DOHH2 (cell line): ENCODE data around the gene ATP6V1G1.

Source experiments
- H3F3A ChIP-seq: fragments of 200-600 bp; sonication (generic), shearing (Covaris generic); 2 replicates; pipeline ENCODE4 v1.6.0; 2016; ENCODE audit warnings: antibody characterized with exemption, mild to moderate bottlenecking; ENCODE audit not compliant: control insufficient read depth, insufficient read depth
- H3K27ac ChIP-seq: fragments of 200-600 bp; sonication (generic); 2 replicates; pipeline ENCODE4 v1.5.1; 2014; ENCODE audit warnings: low read depth, mild to moderate bottlenecking, low read length, moderate library complexity
- H3K27me3 ChIP-seq: fragments of 200-600 bp; sonication (generic); 2 replicates; pipeline ENCODE4 v1.6.1; 2014; ENCODE audit warnings: mild to moderate bottlenecking, low read length, mixed read lengths; ENCODE audit not compliant: control insufficient read depth
- H3K36me3 ChIP-seq: fragments of 200-600 bp; sonication (generic); 2 replicates; pipeline ENCODE4 v1.6.1; 2014; ENCODE audit warnings: mild to moderate bottlenecking, low read length, moderate library complexity, mixed read lengths; ENCODE audit not compliant: control insufficient read depth
- H3K4me1 ChIP-seq: fragments of 200-600 bp; sonication (generic); 2 replicates; pipeline ENCODE4 v1.6.1; 2014; ENCODE audit warnings: mild to moderate bottlenecking, low read length, mixed read lengths; ENCODE audit not compliant: control insufficient read depth
- H3K4me2 ChIP-seq: fragments of 200-600 bp; sonication (generic); 2 replicates; pipeline ENCODE4 v1.6.0; 2014; ENCODE audit warnings: mild to moderate bottlenecking, low read length, moderate library complexity
- H3K4me3 ChIP-seq: fragments of 200-600 bp; sonication (generic); 2 replicates; pipeline ENCODE4 v1.5.1; 2014; ENCODE audit warnings: mild to moderate bottlenecking, low read length, mixed read lengths
- H3K79me2 ChIP-seq: fragments of 200-600 bp; sonication (generic); 2 replicates; pipeline ENCODE4 v1.6.1; 2014; ENCODE audit warnings: mild to moderate bottlenecking, low read length, mixed read lengths; ENCODE audit not compliant: control insufficient read depth
- H3K9me2 ChIP-seq: fragments of 200-600 bp; sonication (generic); replicated peaks from 2 replicates; pipeline ENCODE4 v1.6.1; 2014; ENCODE audit warnings: mild to moderate bottlenecking, low read length, mixed read lengths; ENCODE audit not compliant: control insufficient read depth
- H3K9me3 ChIP-seq: fragments of 200-600 bp; sonication (generic); 2 replicates; pipeline ENCODE4 v1.6.1; 2014; ENCODE audit warnings: antibody characterized with exemption, low read length, mixed read lengths; ENCODE audit not compliant: control insufficient read depth, insufficient read depth
- H4K20me1 ChIP-seq: fragments of 200-600 bp; sonication (generic); 2 replicates; pipeline ENCODE4 v1.6.0; 2014; ENCODE audit warnings: low read depth, mild to moderate bottlenecking, antibody characterized with exemption, low read length, moderate library complexity; ENCODE audit not compliant: control insufficient read depth, insufficient read depth
- EZH2phosphoT487 ChIP-seq: fragments of 200-600 bp; sonication (generic); IDR thresholded peaks from 2 replicates; pipeline ENCODE4 v1.6.1; 2017; ENCODE audit warnings: borderline replicate concordance, mild to moderate bottlenecking, antibody characterized with exemption, low read length, moderate library complexity, mixed read lengths
- TF ChIP-seq, protein P1 (sequence below): fragments of 200-600 bp; sonication (generic); IDR thresholded peaks from one replicate; pipeline ENCODE4 v1.5.1; 2014; ENCODE audit warnings: antibody characterized with exemption, mild to moderate bottlenecking, low read depth, low read length; ENCODE audit not compliant: poor library complexity, severe bottlenecking

ATP6V1G1 gene

DNA sequence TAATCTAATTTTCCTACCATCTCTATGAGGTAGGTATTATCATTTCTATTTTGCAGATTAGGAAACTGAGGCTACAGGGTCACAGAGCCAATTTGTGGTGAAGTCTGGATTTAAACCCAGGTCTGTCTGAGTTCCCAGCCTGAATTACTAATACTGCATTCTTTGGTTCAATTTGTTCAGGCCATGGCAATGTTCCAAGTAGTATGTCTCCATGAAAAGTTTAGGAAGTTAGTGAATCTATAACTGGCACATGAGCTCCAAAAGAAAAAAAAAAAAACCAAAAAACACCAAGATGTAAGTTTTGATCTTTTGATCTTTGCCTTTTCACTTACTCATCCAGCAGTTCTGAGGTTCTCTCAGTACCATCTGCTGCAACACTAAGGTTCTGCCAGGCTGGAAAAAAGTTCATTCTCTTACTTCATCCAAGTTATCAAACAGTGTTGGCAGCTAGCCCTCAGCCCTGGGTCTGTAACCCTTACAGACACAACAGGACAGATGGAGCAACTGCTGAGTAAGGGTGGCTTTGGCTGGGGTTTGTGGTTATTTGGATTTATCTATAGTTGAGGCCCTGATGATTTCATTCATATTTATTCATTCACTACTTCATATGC, 19.1 kb downstream of the ATP6V1G1 start:
- Histone ChIP-seq H3K79me2 (peaks cover 12% of the 10 kb centered on the region), H3K27ac (no peak overlapping the region), H3K9me3 (no peaks in the 10 kb centered on the region), H3K4me3 (no peak overlapping the region), H4K20me1 (no peaks in the 10 kb centered on the region), H3K9me2 (no peaks in the 10 kb centered on the region), H3K4me1 (peaks cover 65% of the 10 kb centered on the region), H3K27me3 (no peaks in the 10 kb centered on the region), H3K4me2 (no peak overlapping the region), H3K36me3 (peaks cover 2% of the 10 kb centered on the region; the same call in 1 of the 2 replicates), H3F3A (peaks cover 18% of the 10 kb centered on the region)
- TF ChIP-seq, protein P1, sequence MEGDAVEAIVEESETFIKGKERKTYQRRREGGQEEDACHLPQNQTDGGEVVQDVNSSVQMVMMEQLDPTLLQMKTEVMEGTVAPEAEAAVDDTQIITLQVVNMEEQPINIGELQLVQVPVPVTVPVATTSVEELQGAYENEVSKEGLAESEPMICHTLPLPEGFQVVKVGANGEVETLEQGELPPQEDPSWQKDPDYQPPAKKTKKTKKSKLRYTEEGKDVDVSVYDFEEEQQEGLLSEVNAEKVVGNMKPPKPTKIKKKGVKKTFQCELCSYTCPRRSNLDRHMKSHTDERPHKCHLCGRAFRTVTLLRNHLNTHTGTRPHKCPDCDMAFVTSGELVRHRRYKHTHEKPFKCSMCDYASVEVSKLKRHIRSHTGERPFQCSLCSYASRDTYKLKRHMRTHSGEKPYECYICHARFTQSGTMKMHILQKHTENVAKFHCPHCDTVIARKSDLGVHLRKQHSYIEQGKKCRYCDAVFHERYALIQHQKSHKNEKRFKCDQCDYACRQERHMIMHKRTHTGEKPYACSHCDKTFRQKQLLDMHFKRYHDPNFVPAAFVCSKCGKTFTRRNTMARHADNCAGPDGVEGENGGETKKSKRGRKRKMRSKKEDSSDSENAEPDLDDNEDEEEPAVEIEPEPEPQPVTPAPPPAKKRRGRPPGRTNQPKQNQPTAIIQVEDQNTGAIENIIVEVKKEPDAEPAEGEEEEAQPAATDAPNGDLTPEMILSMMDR, result no peak
- no peak for TF ChIP-seq EZH2phosphoT487

DNA sequence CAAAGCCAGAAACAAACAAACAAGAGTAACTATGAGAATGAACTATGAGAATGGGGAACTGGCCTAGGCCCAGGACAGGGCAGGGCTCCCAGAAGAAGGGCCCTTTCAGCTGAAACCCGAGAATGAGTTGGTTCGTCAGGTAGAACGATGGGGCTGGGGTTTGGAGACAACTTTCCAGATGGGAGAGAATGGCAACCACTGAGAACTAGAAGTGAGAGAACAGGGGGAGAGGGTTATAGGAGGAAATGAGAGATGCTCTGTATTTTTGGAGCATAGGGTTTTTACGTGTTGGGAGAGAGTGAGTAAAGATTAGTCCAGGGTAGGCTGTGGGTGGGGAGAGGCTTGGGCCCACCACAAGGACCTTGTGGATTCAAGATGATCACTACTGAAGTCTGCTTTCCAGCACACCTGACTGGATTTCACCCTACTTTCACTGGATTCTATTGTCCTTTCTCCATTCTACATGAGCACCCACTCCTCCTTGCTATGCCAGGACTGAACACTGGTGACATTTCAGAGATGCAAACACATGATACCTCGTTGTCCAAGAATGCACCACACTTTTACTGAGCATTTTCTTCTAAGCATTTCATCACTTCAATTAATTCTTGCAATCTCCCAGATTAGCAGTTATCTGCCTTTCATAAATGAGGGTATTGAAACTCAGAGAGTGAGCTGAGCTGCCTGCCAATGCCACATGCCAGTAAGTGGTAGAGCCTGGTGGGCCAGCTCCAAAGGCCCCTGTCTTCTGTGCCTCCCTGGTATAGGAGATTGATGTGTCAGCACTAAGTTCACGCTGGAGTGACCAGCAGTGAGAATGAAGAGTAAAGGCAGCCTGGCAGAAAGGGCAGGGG, 20.3 kb downstream of the ATP6V1G1 start:
- no peak overlapping the region for H3K27ac ChIP-seq
- peaks cover 4% of the 10 kb centered on the region for H3K36me3 ChIP-seq
- TF ChIP-seq, protein P1, result no peak
- no peak for TF ChIP-seq EZH2phosphoT487
- no peaks in the 10 kb centered on the region for H4K20me1 ChIP-seq
- H3K9me3 ChIP-seq, result no peaks in the 10 kb centered on the region
- H3K79me2 ChIP-seq, result peaks cover 24% of the 10 kb centered on the region
- H3K27me3 ChIP-seq, result no peaks in the 10 kb centered on the region
- no peak overlapping the region for H3K4me3 ChIP-seq
- no peak overlapping the region for H3K4me2 ChIP-seq
- H3K9me2 ChIP-seq, result no peaks in the 10 kb centered on the region
- peaks cover 15% of the 10 kb centered on the region for H3F3A ChIP-seq
- H3K4me1 ChIP-seq, result peaks cover 77% of the 10 kb centered on the region

DNA sequence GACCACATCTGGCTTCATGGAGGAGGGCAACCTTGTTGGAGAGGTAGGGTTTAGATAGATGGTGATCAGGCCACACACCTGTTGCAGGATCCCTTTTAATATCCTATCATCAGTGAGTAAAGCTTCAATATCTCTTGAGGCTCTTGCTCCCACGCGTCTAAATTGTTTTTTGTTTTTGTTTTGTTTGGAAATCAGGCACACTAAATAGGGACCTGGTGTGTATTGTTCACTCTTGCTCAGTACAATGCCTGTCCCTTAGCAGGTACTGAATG, 20.9 kb downstream of the ATP6V1G1 start:
- H3K36me3 ChIP-seq, result peaks cover 8% of the 10 kb centered on the region
- no peaks in the 10 kb centered on the region for H3K9me2 ChIP-seq
- H3K4me2 ChIP-seq, result no peak overlapping the region
- H3K27ac ChIP-seq, result no peak overlapping the region
- H3K9me3 ChIP-seq, result no peaks in the 10 kb centered on the region
- peaks cover 29% of the 10 kb centered on the region for H3K79me2 ChIP-seq
- H4K20me1 ChIP-seq, result no peaks in the 10 kb centered on the region
- TF ChIP-seq EZH2phosphoT487, result no peak
- TF ChIP-seq, protein P1, result no peak
- H3K4me3 ChIP-seq, result no peak overlapping the region
- peaks cover 81% of the 10 kb centered on the region for H3K4me1 ChIP-seq
- H3K27me3 ChIP-seq, result no peaks in the 10 kb centered on the region
- H3F3A ChIP-seq, result peaks cover 18% of the 10 kb centered on the region
